ENCODE data around the gene POU2F2. TPM values are rescaled to one million over a fixed set of nuclear protein-coding genes. Genes with fewer than 3 reads are reported as not detected.

POU2F2 gene
- total RNA-seq, 4 donors from 2014 or later, result 0.67 to 3.8 (median 1.0) TPM

DNA sequence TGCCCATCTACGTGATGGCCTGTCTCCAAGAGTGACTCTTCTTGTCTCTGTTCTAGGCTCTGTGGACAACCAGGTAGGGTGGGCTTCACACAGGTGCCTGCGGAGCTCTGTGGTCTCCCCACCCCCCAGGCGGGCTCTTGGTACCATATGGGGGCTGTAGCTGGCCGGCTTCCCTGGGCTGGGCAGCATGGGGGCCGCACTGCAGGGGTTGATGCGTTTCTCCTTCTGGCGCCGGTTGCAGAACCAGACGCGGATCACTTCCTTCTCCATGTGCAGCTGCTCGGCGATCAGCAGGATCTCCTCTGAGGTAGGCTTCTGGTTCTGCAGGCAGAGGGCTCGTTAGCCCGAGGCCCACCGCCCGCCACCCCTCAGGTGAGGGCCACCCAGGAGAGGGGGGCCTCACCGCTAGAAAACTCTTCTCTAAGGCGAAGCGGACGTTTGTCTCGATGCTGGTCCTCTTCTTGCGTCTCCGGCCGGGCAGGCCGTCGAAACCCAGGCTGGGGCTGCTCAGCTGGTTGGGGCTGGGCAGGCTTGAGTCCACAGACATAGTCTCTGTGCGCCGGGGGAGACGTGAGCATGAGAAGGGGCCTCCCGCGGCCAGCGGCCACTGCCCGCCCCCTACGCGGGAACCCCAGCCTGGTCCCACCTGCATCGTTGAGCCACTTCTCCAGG, 37.0 kb downstream of the POU2F2 start:
- WGBS, 2 donors, result 86 to 94% methylated on average over 27 to 35 of the region's 36 CpGs
- no peak overlapping the region for H3K4me3 ChIP-seq (ENCODE audit: low read depth, poor library complexity, severe bottlenecking)

DNA sequence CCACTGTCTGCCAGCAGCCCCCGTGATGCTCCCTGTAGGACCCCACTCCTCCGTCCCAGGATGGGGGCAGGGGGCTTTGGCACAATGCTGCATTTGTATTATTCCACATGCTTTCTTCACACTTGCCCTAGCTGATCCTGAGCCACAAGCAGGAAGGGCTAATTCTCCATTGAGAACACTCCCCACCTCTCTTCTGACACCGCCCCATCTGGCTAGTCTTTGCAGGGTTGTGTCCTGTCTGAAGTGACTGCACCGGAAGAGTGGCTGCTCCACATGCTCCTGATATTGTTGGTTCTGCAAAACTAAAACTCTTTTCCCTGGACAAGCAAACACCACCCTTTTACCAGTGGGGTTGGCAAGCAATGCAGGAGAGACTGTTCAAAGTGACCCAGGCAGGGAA, 38.3 kb downstream of the POU2F2 start:
- no peak overlapping the region for H3K4me3 ChIP-seq (ENCODE audit: low read depth, poor library complexity, severe bottlenecking)
- intact Hi-C loops (cut with DNase I; ENCODE audit: low total_unique reads), result no loop called here
- 44 to 57% methylated on average over 4 of the region's 4 CpGs for WGBS, 2 donors
- TF ChIP-seq POLR2A (IDR thresholded peaks at IDR 0.05) (no peak), CTCF (IDR thresholded peaks at IDR 0.05) (no peak)
- DNase-seq (ENCODE audit: low spot score in 2 of 2), result no peak

More for the DNA sequence above, 37.0 kb downstream of the POU2F2 start:
- TF ChIP-seq CTCF (IDR thresholded peaks at IDR 0.05), result no peak
- no peak for TF ChIP-seq POLR2A (IDR thresholded peaks at IDR 0.05)
- no peak for DNase-seq (ENCODE audit: low spot score in 2 of 2)
- intact Hi-C loops (cut with DNase I; ENCODE audit: low total_unique reads), result no loop called here

DNA sequence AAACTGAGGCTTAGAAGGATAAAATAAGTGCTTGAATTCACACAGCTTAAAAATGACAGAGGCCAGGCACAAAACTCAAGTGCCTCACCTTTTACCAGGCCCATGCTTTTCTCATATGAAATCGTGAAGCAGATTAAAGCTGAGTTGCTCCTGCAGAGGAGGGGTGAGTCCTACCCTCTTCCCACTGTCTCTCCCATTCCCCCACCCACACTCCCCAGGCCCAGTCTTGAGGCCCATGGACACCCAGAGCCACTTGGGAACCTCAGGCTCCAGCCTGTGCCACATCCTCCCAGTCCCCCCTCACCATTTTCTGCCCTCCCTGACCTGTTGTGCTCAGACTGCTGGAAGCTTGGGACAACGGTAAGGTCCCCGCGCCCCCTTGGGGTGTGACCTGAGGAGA, 38.7 kb downstream of the POU2F2 start:
- DNase-seq (ENCODE audit: low spot score in 2 of 2), result no peak
- TF ChIP-seq POLR2A (IDR thresholded peaks at IDR 0.05) (no peak), CTCF (IDR thresholded peaks at IDR 0.05) (no peak)
- 65 to 73% methylated on average over 4 of the region's 4 CpGs for WGBS, 2 donors
- intact Hi-C loops (cut with DNase I; ENCODE audit: low total_unique reads), result no loop called here
- H3K4me3 ChIP-seq (ENCODE audit: low read depth, poor library complexity, severe bottlenecking), result no peak overlapping the region

DNA sequence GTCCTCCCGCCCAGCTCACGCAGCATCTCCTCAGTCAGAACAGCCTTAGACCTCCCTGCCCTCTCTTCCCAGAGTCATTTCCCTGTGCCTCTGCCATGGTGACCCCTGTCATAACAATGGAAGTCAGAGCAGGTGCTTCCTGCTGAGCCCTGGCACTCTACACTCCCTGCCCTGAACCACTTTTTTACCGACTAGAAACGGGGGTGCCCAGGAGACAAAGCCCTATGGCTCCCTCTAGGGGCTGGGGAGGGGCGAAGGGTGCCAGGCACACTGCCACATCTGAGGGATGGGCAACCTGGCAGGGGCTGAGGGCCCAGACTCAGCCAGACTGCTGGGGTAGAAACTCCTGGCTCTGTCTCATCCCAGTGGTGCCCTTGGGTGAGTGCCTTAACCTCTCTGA, 39.9 kb downstream of the POU2F2 start:
- WGBS, 2 donors, result 31 to 34% methylated on average over 5 of the region's 5 CpGs
- DNase-seq (ENCODE audit: low spot score in 2 of 2), result no peak
- intact Hi-C loops (cut with DNase I; ENCODE audit: low total_unique reads), result no loop called here
- H3K4me3 ChIP-seq (ENCODE audit: low read depth, poor library complexity, severe bottlenecking), result no peak overlapping the region
- TF ChIP-seq CTCF (IDR thresholded peaks at IDR 0.05) (no peak), POLR2A (IDR thresholded peaks at IDR 0.05) (no peak)

DNA sequence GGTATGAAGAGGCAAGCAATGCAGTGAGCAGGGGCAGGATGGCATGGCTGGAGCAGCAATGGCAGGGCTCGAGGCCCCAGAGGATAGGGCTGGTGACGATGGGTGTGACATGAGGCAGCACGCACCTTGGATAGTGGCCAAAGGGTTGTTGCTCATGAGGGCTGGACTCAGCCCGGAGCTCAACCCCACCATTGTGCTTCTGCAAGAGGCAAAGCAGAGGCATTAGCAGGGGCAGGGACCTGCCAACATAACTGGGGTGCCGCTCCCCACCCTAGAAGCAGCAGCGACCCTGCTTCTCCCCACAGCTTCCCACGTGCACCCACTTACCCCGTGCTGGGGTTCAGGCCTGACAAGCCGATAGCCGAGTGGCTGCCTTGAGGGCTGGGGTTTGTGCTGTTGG, 40.5 kb downstream of the POU2F2 start:
- intact Hi-C loops (cut with DNase I; ENCODE audit: low total_unique reads), result no loop called here
- no peak for TF ChIP-seq CTCF (IDR thresholded peaks at IDR 0.05)
- no peak for TF ChIP-seq POLR2A (IDR thresholded peaks at IDR 0.05)
- H3K4me3 ChIP-seq (ENCODE audit: low read depth, poor library complexity, severe bottlenecking), result no peak overlapping the region
- WGBS, 2 donors, result 27 to 46% methylated on average over 9 of the region's 10 CpGs
- no peak for DNase-seq (ENCODE audit: low spot score in 2 of 2)

GRCh38 chr19:42091300-42091699, 40.9 kb downstream of the POU2F2 start:
- H3K4me3 ChIP-seq (ENCODE audit: low read depth, poor library complexity, severe bottlenecking), result no peak overlapping the region
- no peak for DNase-seq (ENCODE audit: low spot score in 2 of 2)
- WGBS, 2 donors, result 83 to 84% methylated on average over 13 of the region's 13 CpGs
- TF ChIP-seq POLR2A (IDR thresholded peaks at IDR 0.05) (no peak), CTCF (IDR thresholded peaks at IDR 0.05) (no peak)
- intact Hi-C loops (cut with DNase I; ENCODE audit: low total_unique reads), result no loop called here

Measured in lower leg skin (tissue), 4 donors.